HEK293 (cell line): ENCODE data around the gene SCUBE1.

Source experiments
- CTCF ChIA-PET: fragments of 350-600 bp; formaldehyde crosslinking; extraction: SDS; loops from one replicate; lab custom pipeline; 2021; ENCODE audit warnings: antibody characterized with exemption; lab: Yijun Ruan, JAX
- POLR2A ChIA-PET: fragments of 300-600 bp; formaldehyde crosslinking; extraction: SDS; loops from one replicate; lab custom pipeline; 2020; ENCODE audit warnings: antibody characterized with exemption, inconsistent platforms; lab: Yijun Ruan, JAX
- H3K27ac ChIP-seq: fragments of 200-500 bp; sonication (Bioruptor generic); 2 replicates; pipeline ENCODE4 v1.5.1; 2014; ENCODE audit warnings: low read depth, low read length, control low read depth, inconsistent platforms; ENCODE audit errors: extremely low read depth
- H3K36me3 ChIP-seq, 2 experiments: fragments of 200-500 bp in 1 of 2; sonication (Bioruptor generic) in 1 of 2; 1 replicate in 1 of 2; 2 replicates in 1 of 2; pipeline ENCODE4 v1.5.1; 2014 to 2017; ENCODE audit warnings: inconsistent platforms in 2 of 2, low read length in 2 of 2; ENCODE audit not compliant: control insufficient read depth in 2 of 2, insufficient read depth in 1 of 2
- H3K4me1 ChIP-seq: fragments of 200-500 bp; sonication (Bioruptor generic); 2 replicates; pipeline ENCODE4 v1.5.1; 2014; ENCODE audit warnings: mild to moderate bottlenecking, low read length, inconsistent platforms; ENCODE audit not compliant: control insufficient read depth, insufficient read depth
- H3K4me3 ChIP-seq: 2 replicates; pipeline ENCODE4 v1.5.1; 2011; ENCODE audit warnings: low read depth, mild to moderate bottlenecking, control low read depth, low read length, moderate library complexity
- H3K9me3 ChIP-seq: fragments of 200-500 bp; sonication (Bioruptor generic); 2 replicates; pipeline ENCODE4 v1.5.1; 2014; ENCODE audit warnings: low read depth, low read length, inconsistent platforms; ENCODE audit not compliant: control insufficient read depth, insufficient read depth
- BCL11B ChIP-seq: fragments of 450-650 bp; formaldehyde crosslinking; IDR thresholded peaks from 2 replicates; pipeline ENCODE4 v1.5.1; 2016; ENCODE audit warnings: low read depth, missing biosample characterization, missing genetic modification characterization
- GLI2 ChIP-seq: fragments of 450-650 bp; formaldehyde crosslinking; IDR thresholded peaks from 2 replicates; pipeline ENCODE4; 2017; ENCODE audit warnings: missing biosample characterization, missing genetic modification characterization, low read depth, borderline replicate concordance
- INSM2 ChIP-seq: fragments of 450-650 bp; formaldehyde crosslinking; IDR thresholded peaks from 2 replicates; pipeline ENCODE4 v1.5.1; 2016; ENCODE audit warnings: missing biosample characterization, missing genetic modification characterization
- KLF9 ChIP-seq: fragments of 450-650 bp; formaldehyde crosslinking; IDR thresholded peaks from 2 replicates; pipeline ENCODE4 v1.5.1; 2016; ENCODE audit warnings: missing biosample characterization, missing genetic modification characterization, low read depth
- OVOL3 ChIP-seq: fragments of 450-650 bp; formaldehyde crosslinking; IDR thresholded peaks from 2 replicates; pipeline ENCODE4 v1.5.1; 2016; ENCODE audit warnings: missing biosample characterization, missing genetic modification characterization
- PATZ1 ChIP-seq: fragments of 450-650 bp; formaldehyde crosslinking; IDR thresholded peaks from 2 replicates; pipeline ENCODE4 v1.5.1; 2016; ENCODE audit warnings: missing biosample characterization, missing genetic modification characterization
- PRDM4 ChIP-seq: fragments of 450-650 bp; formaldehyde crosslinking; IDR thresholded peaks from 2 replicates; pipeline ENCODE4 v1.5.1; 2017; ENCODE audit warnings: missing biosample characterization, missing genetic modification characterization
- RBAK ChIP-seq: fragments of 450-650 bp; formaldehyde crosslinking; IDR thresholded peaks from 2 replicates; pipeline ENCODE4 v1.5.1; 2016; ENCODE audit warnings: missing biosample characterization, missing genetic modification characterization
- SP2 ChIP-seq: fragments of 450-650 bp; formaldehyde crosslinking; IDR thresholded peaks from 2 replicates; pipeline ENCODE4 v1.5.1; 2016; ENCODE audit warnings: missing biosample characterization, missing genetic modification characterization
- SP3 ChIP-seq: fragments of 450-650 bp; formaldehyde crosslinking; IDR thresholded peaks from 2 replicates; pipeline ENCODE4 v1.5.1; 2016; ENCODE audit warnings: missing biosample characterization, missing genetic modification characterization
- ZBTB10 ChIP-seq: fragments of 450-650 bp; formaldehyde crosslinking; IDR thresholded peaks from 2 replicates; pipeline ENCODE4 v1.5.1; 2016; ENCODE audit warnings: missing biosample characterization, missing genetic modification characterization
- ZFP69B ChIP-seq: fragments of 450-650 bp; formaldehyde crosslinking; IDR thresholded peaks from 2 replicates; pipeline ENCODE4 v1.5.1; 2016; ENCODE audit warnings: missing biosample characterization, missing genetic modification characterization
- ZNF10 ChIP-seq: fragments of 450-650 bp; formaldehyde crosslinking; IDR thresholded peaks from 2 replicates; pipeline ENCODE4 v1.5.1; 2017; ENCODE audit warnings: missing biosample characterization, missing genetic modification characterization
- ZNF157 ChIP-seq: fragments of 450-650 bp; formaldehyde crosslinking; IDR thresholded peaks from 2 replicates; pipeline ENCODE4 v1.5.1; 2016; ENCODE audit warnings: missing biosample characterization, missing genetic modification characterization
- ZNF18 ChIP-seq: fragments of 450-650 bp; formaldehyde crosslinking; IDR thresholded peaks from 2 replicates; pipeline ENCODE4 v1.5.1; 2016; ENCODE audit warnings: missing biosample characterization, missing genetic modification characterization
- ZNF23 ChIP-seq: fragments of 450-650 bp; formaldehyde crosslinking; IDR thresholded peaks from 2 replicates; pipeline ENCODE4 v1.5.1; 2016; ENCODE audit warnings: missing biosample characterization, missing genetic modification characterization, borderline replicate concordance
- ZNF266 ChIP-seq: fragments of 450-650 bp; formaldehyde crosslinking; IDR thresholded peaks from 2 replicates; pipeline ENCODE4 v1.5.1; 2016; ENCODE audit warnings: missing biosample characterization, missing genetic modification characterization, low read depth
- ZNF324 ChIP-seq: fragments of 450-650 bp; formaldehyde crosslinking; IDR thresholded peaks from 2 replicates; pipeline ENCODE4 v1.5.1; 2016; ENCODE audit warnings: missing biosample characterization, missing genetic modification characterization
- ZNF521 ChIP-seq: fragments of 450-650 bp; formaldehyde crosslinking; IDR thresholded peaks from 2 replicates; pipeline ENCODE4 v1.5.1; 2017; ENCODE audit warnings: missing biosample characterization, mild to moderate bottlenecking, missing genetic modification characterization
- ZNF629 ChIP-seq: fragments of 450-650 bp; formaldehyde crosslinking; IDR thresholded peaks from 2 replicates; pipeline ENCODE4 v1.5.1; 2017; ENCODE audit warnings: missing biosample characterization, missing genetic modification characterization
- ZNF776 ChIP-seq: fragments of 450-650 bp; formaldehyde crosslinking; IDR thresholded peaks from 2 replicates; pipeline ENCODE4 v1.5.0; 2017; ENCODE audit warnings: missing biosample characterization, missing genetic modification characterization, borderline replicate concordance
- ZNF843 ChIP-seq: fragments of 450-650 bp; formaldehyde crosslinking; IDR thresholded peaks from 2 replicates; pipeline ENCODE4 v1.5.1; 2016; ENCODE audit warnings: missing biosample characterization, missing genetic modification characterization

Gene SCUBE1

GRCh38 chr22:43212434-43212952 is 130.7 kb downstream of the SCUBE1 start (continued):
- TF ChIP-seq ZNF10 (tag by site-specific recombination) (no peak), ZNF266 (no peak)
- TF ChIP-seq, all 188 proteins: peak for 0

- H3K4me3 ChIP-seq, result no peak overlapping the region
- H3K36me3 ChIP-seq, result no peaks in the 10 kb centered on the region
- ChIA-PET POLR2A (interaction anchor here (0.6 kb wide), 1 partner anchor 81 kb away, joined by 4 read pairs; no protein-coding TSS in a partner anchor), CTCF (no interaction called here)
- no peak overlapping the region for H3K27ac ChIP-seq
- no peak for TF ChIP-seq ZNF776 (tag by site-specific recombination)
- no peak for TF ChIP-seq ZNF23
- TF ChIP-seq OVOL3, result no peak
- TF ChIP-seq ZNF629 (tag by site-specific recombination), result no peak
- no peak for TF ChIP-seq PATZ1
- no peak for TF ChIP-seq ZNF157 (tag by site-specific recombination)
- no peak for TF ChIP-seq PRDM4 (tag by site-specific recombination)
- TF ChIP-seq GLI2, result no peak
- no peak for TF ChIP-seq ZBTB10 (tag by site-specific recombination)
- no peak for TF ChIP-seq ZNF843 (tag by site-specific recombination)
- no peak for TF ChIP-seq RBAK (tag by site-specific recombination)
- TF ChIP-seq ZNF324 (tag by site-specific recombination), result no peak
- TF ChIP-seq SP3 (tag by site-specific recombination), result no peak
- no peak for TF ChIP-seq INSM2 (tag by site-specific recombination)
- TF ChIP-seq ZFP69B (tag by site-specific recombination), result no peak
- no peak for TF ChIP-seq KLF9 (tag by site-specific recombination)
- no peak for TF ChIP-seq ZNF521 (tag by site-specific recombination)
- TF ChIP-seq BCL11B (tag by site-specific recombination), result no peak
- TF ChIP-seq SP2, result no peak
- TF ChIP-seq ZNF18 (tag by site-specific recombination), result no peak
- H3K9me3 ChIP-seq, result no peaks in the 10 kb centered on the region
- no peaks in the 10 kb centered on the region for H3K4me1 ChIP-seq
Observed at GRCh38 chr22:43211941-43212433, 131.2 kb downstream of the SCUBE1 start.
